Sigmoid colon (tissue), 7 donors: ENCODE measurements around the gene L2HGDH. TPM values are rescaled to one million over a fixed set of nuclear protein-coding genes. Genes with fewer than 3 reads are reported as not detected.

ENCODE experiments used
- DNase-seq: peaks from one replicate; pipeline ENCODE4 v3.0.0-alpha.2; 2019
- H3K27ac ChIP-seq, 4 donors: fragments of 200-600 bp; sonication (generic); one replicate each; pipeline ENCODE4 v1.5.1; 2016 to 2019; ENCODE audit warnings: mild to moderate bottlenecking in 1 of 4
- H3K27me3 ChIP-seq, 3 donors: fragments of 200-600 bp; sonication (generic); one replicate each; pipeline ENCODE4 v1.5.1; 2019; ENCODE audit warnings: mild to moderate bottlenecking in 1 of 3
- H3K36me3 ChIP-seq, 4 donors: fragments of 200-600 bp; sonication (generic); one replicate each; pipeline ENCODE4 v1.5.1; 2016 to 2019
- H3K4me1 ChIP-seq, 4 donors: fragments of 200-600 bp; sonication (generic); one replicate each; pipeline ENCODE4 v1.5.1; 2017 to 2019
- H3K4me3 ChIP-seq, 4 donors: fragments of 200-600 bp; sonication (generic); one replicate each; pipeline ENCODE4 v1.5.1; 2017 to 2019; ENCODE audit warnings: mild to moderate bottlenecking in 2 of 4, moderate library complexity in 1 of 4
- H3K9me3 ChIP-seq, 4 donors: fragments of 200-600 bp in 3 of 4; sonication (generic) in 3 of 4; one replicate each; pipeline versions ENCODE4 v1.5.1 to v1.6.1; 2013 to 2019
- CTCF ChIP-seq, 4 experiments: fragments of 450-650 bp in 3 of 4; fragments of 200-600 bp in 1 of 4; IDR thresholded peaks; one replicate each; pipeline ENCODE4 v1.5.1; 2016 to 2019; ENCODE audit warnings: antibody characterized with exemption in 4 of 4, mild to moderate bottlenecking in 3 of 4, moderate library complexity in 2 of 4
- EP300 ChIP-seq, 4 donors: sonication (generic); formaldehyde crosslinking; IDR thresholded peaks; one replicate each; pipeline ENCODE4 v1.6.1; 2017; ENCODE audit warnings: antibody characterized with exemption in 4 of 4
- POLR2A ChIP-seq, 2 donors: fragments of 450-650 bp; IDR thresholded peaks; one replicate each; pipeline ENCODE4 v1.6.1; 2016; ENCODE audit warnings: antibody characterized with exemption in 2 of 2, mild to moderate bottlenecking in 2 of 2, moderate library complexity in 2 of 2
- POLR2AphosphoS5 ChIP-seq, 4 donors: sonication (generic); formaldehyde crosslinking; IDR thresholded peaks; one replicate each; pipeline ENCODE4 v1.6.1; 2017; ENCODE audit warnings: antibody characterized with exemption in 4 of 4
- WGBS, 2 donors: extraction: QIAGEN DNeasy Blood & Tissue Kit; methylation state at CpG; one replicate each; pipeline ENCODE4 v1.1.7; 2013; 5-methylcytosine and 5-hydroxymethylcytosine counted together
- intact Hi-C: fragments of 100-400 bp; cut with DNase I; formaldehyde crosslinking; loops from one replicate; pipeline ENCODE4 v1.15.1; 2023
- polyA plus RNA-seq, 3 donors: library from polyadenylated mRNA; stranded (reverse); fragments of 200-250 nt; gene quantifications; one replicate each; pipeline ENCODE4 v1.2.3, GENCODE V29; 2013
- total RNA-seq, 4 donors: library from RNA; depleted of rRNA; stranded (reverse); fragments of >200 nt; gene quantifications; one replicate each; pipeline ENCODE4 v1.1.0, GENCODE V29; 2016
- donor health status: healthy with polysubstance abuse.
- donor health status: Bipolar disorder and iron deficiency.
- donor health status: healthy.

The L2HGDH gene
- total and polyA plus RNA-seq, 7 donors = 2.7 to 6.7 (median 3.9) TPM

GRCh38 chr14:50260072-50260471 is 52.0 kb downstream of the L2HGDH start:
- WGBS, 2 donors = 86 to 89% methylated on average over 3 of the region's 3 CpGs
- Histone ChIP-seq H3K27ac (no peak overlapping the region), H3K36me3 (peaks cover 0 to 9% (median 0%) of the 10 kb centered on the region in 4 donors), H3K4me1 (no peaks in the 10 kb centered on the region), H3K4me3 (no peak overlapping the region), H3K9me3 (no peaks in the 10 kb centered on the region), H3K27me3 (no peaks in the 10 kb centered on the region)
- no peak for TF ChIP-seq EP300 (IDR thresholded peaks at IDR 0.05)
- no peak for DNase-seq
- intact Hi-C loops = no loop called here

GRCh38 chr14:50257732-50258131 is 54.3 kb downstream of the L2HGDH start:
- no peaks in the 10 kb centered on the region for H3K27me3 ChIP-seq
- 11 to 42% methylated on average over 2 of the region's 2 CpGs for WGBS, 2 donors
- H3K4me3 ChIP-seq = no peak overlapping the region
- intact Hi-C loops = no loop called here
- DNase-seq = no peak
- no peak overlapping the region for H3K27ac ChIP-seq
- TF ChIP-seq POLR2AphosphoS5 (IDR thresholded peaks at IDR 0.05) (no peak), CTCF (IDR thresholded peaks at IDR 0.05) (no peak), POLR2A (IDR thresholded peaks at IDR 0.05) (no peak), EP300 (IDR thresholded peaks at IDR 0.05) (no peak)
- H3K36me3 ChIP-seq = no peaks in the 10 kb centered on the region
- H3K4me1 ChIP-seq = no peaks in the 10 kb centered on the region
- no peaks in the 10 kb centered on the region for H3K9me3 ChIP-seq

- intact Hi-C loops = no loop called here
- no peaks in the 10 kb centered on the region for H3K36me3 ChIP-seq
- DNase-seq = no peak
- H3K9me3 ChIP-seq = no peaks in the 10 kb centered on the region
- WGBS, 2 donors = 88 to 98% methylated on average over 3 of the region's 3 CpGs
- no peak overlapping the region for H3K27ac ChIP-seq
- TF ChIP-seq POLR2A (IDR thresholded peaks at IDR 0.05) (no peak), EP300 (IDR thresholded peaks at IDR 0.05) (no peak), POLR2AphosphoS5 (IDR thresholded peaks at IDR 0.05) (no peak), CTCF (IDR thresholded peaks at IDR 0.05) (no peak)
- no peak overlapping the region for H3K4me3 ChIP-seq
- H3K4me1 ChIP-seq = no peaks in the 10 kb centered on the region
- no peaks in the 10 kb centered on the region for H3K27me3 ChIP-seq
Observed at GRCh38 chr14:50254248-50254647, 57.8 kb downstream of the L2HGDH start.

GRCh38 chr14:50249136-50249775 is 62.8 kb downstream of the L2HGDH start:
- Histone ChIP-seq H3K4me3 (no peak overlapping the region), H3K9me3 (no peaks in the 10 kb centered on the region), H3K27ac (no peak overlapping the region), H3K36me3 (peaks cover 0 to 5% (median 0%) of the 10 kb centered on the region in 4 donors), H3K27me3 (no peaks in the 10 kb centered on the region), H3K4me1 (no peaks in the 10 kb centered on the region)
- intact Hi-C loops = no loop called here
- no peak for DNase-seq
- 81 to 96% methylated on average over 7 of the region's 7 CpGs for WGBS, 2 donors
- TF ChIP-seq EP300 (IDR thresholded peaks at IDR 0.05) (no peak), POLR2AphosphoS5 (IDR thresholded peaks at IDR 0.05) (no peak), CTCF (IDR thresholded peaks at IDR 0.05) (no peak), POLR2A (IDR thresholded peaks at IDR 0.05) (no peak)

GRCh38 chr14:50247245-50247644 is 64.8 kb downstream of the L2HGDH start:
- no peak overlapping the region for H3K27ac ChIP-seq
- intact Hi-C loops = no loop called here
- peaks cover 0 to 5% (median 0%) of the 10 kb centered on the region in 4 donors for H3K36me3 ChIP-seq
- TF ChIP-seq CTCF (IDR thresholded peaks at IDR 0.05) = no peak
- no peak for TF ChIP-seq POLR2A (IDR thresholded peaks at IDR 0.05)
- no peak for TF ChIP-seq POLR2AphosphoS5 (IDR thresholded peaks at IDR 0.05)
- TF ChIP-seq EP300 (IDR thresholded peaks at IDR 0.05) = no peak
- H3K9me3 ChIP-seq = no peaks in the 10 kb centered on the region
- H3K4me1 ChIP-seq = no peaks in the 10 kb centered on the region
- no peak overlapping the region for H3K4me3 ChIP-seq
- H3K27me3 ChIP-seq = no peaks in the 10 kb centered on the region
- no peak for DNase-seq
- 42 to 54% methylated on average over 3 of the region's 3 CpGs for WGBS, 2 donors
